Nephron progenitor cell (in vitro differentiated cells): Measurements from ENCODE around the gene DCHS1.
A peak's percentile ranks its signal among the peaks of the same experiment; 100 is the strongest.

Experiments used
- DNase-seq: peaks from one replicate; pipeline ENCODE4 v3.0.0; 2021
- H3K27ac Mint-ChIP-seq: 2 replicates; pipeline ENCODE4 v1.8.0; 2021; ENCODE audit warnings: mild to moderate bottlenecking, moderate library complexity, mixed read lengths
- H3K27me3 Mint-ChIP-seq: 2 replicates; pipeline ENCODE4 v1.8.0; 2021; ENCODE audit warnings: mild to moderate bottlenecking, low read depth, mixed read lengths; ENCODE audit not compliant: poor library complexity
- H3K36me3 Mint-ChIP-seq: 2 replicates; pipeline ENCODE4 v1.8.0; 2021; ENCODE audit warnings: low read depth, mixed read lengths
- H3K4me1 Mint-ChIP-seq: 2 replicates; pipeline ENCODE4 v1.8.0; 2021; ENCODE audit warnings: mixed read lengths
- H3K4me3 Mint-ChIP-seq: 2 replicates; pipeline ENCODE4 v1.8.0; 2021; ENCODE audit warnings: mild to moderate bottlenecking, moderate library complexity, mixed read lengths
- H3K9me3 Mint-ChIP-seq: 2 replicates; pipeline ENCODE4 v1.8.0; 2021; ENCODE audit warnings: mild to moderate bottlenecking, moderate library complexity, mixed read lengths
- TF ChIP-seq, protein P1 (sequence below): fragments of 200-600 bp; sonication (generic); IDR thresholded peaks from 2 replicates; pipeline ENCODE4 v1.5.0; 2021; ENCODE audit warnings: antibody characterized with exemption

DCHS1 gene

DNA sequence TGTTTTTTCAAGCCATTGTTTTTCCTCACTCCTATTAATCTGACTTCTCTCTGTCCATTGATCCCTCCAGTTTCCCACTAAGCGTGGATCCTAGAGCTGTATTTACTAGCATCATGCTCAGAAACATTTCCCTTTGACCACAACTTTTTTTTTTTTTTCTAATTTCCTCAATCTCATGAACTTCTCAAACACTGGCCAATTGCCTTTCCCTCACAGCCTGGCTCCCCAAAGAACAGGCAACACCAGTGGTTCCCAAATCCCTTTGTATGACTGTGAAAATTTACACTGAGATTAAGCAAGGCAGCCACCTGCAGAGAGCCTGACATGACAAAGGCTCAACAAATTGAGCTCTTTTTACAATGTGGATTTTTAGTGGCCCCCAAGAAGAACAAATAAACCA, 35.0 kb downstream of the DCHS1 start:
- no peaks in the 10 kb centered on the region for H3K9me3 Mint-ChIP-seq
- TF ChIP-seq, protein P1, sequence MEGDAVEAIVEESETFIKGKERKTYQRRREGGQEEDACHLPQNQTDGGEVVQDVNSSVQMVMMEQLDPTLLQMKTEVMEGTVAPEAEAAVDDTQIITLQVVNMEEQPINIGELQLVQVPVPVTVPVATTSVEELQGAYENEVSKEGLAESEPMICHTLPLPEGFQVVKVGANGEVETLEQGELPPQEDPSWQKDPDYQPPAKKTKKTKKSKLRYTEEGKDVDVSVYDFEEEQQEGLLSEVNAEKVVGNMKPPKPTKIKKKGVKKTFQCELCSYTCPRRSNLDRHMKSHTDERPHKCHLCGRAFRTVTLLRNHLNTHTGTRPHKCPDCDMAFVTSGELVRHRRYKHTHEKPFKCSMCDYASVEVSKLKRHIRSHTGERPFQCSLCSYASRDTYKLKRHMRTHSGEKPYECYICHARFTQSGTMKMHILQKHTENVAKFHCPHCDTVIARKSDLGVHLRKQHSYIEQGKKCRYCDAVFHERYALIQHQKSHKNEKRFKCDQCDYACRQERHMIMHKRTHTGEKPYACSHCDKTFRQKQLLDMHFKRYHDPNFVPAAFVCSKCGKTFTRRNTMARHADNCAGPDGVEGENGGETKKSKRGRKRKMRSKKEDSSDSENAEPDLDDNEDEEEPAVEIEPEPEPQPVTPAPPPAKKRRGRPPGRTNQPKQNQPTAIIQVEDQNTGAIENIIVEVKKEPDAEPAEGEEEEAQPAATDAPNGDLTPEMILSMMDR = no peak
- no peak overlapping the region for H3K4me3 Mint-ChIP-seq
- H3K27me3 Mint-ChIP-seq = no peaks in the 10 kb centered on the region
- peaks cover 4% of the 10 kb centered on the region for H3K4me1 Mint-ChIP-seq
- H3K27ac Mint-ChIP-seq = no peak overlapping the region
- no peak for DNase-seq
- peaks cover 17% of the 10 kb centered on the region for H3K36me3 Mint-ChIP-seq

DNA sequence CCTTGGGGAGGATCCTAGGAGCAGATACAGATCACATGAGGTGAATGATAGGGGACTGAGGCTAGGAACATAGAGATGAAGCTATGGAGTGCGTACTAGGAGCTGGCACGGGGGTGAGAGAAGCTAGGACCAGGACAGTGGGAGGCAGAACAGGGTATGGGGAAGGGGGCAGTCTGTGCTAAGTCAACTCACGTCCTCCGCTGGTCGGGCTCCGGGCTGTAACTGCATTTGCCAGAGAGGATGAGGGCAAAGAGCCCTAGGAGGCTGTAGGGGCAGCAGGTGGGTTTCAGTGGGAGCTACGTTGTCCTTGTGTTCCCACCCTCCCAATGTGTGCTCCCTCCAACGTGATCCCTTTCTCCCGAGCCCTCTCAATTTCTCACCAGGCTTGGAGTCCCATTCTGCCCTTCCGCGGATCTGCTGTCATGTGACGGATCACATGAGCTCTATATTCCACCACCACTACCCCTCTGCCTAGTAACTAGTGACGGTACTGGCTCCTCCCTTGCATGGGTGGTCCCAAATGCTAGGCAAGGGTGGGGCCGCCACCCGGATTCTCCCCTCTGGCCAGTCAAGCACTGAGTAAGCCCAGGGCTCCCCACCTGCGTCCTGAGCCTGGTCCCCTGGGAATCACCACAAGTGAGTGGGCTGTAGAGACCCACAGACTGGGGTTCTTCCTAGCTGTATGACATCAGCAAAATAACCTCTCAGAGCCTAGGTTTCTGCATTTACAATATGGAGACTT, 36.4 kb downstream of the DCHS1 start, which contains the start of gene TPP1:
TSS of gene TPP1 (minus strand) at position 419 of the 742 bp plus-strand sequence. CDS start at position 397, 22 bp downstream.
- Mint-ChIP-seq H3K27ac (no peak within 1 kb of the TSS), H3K4me1 (peaks cover 4% of the 10 kb centered on the region), H3K27me3 (no peaks in the 10 kb centered on the region)

DNA sequence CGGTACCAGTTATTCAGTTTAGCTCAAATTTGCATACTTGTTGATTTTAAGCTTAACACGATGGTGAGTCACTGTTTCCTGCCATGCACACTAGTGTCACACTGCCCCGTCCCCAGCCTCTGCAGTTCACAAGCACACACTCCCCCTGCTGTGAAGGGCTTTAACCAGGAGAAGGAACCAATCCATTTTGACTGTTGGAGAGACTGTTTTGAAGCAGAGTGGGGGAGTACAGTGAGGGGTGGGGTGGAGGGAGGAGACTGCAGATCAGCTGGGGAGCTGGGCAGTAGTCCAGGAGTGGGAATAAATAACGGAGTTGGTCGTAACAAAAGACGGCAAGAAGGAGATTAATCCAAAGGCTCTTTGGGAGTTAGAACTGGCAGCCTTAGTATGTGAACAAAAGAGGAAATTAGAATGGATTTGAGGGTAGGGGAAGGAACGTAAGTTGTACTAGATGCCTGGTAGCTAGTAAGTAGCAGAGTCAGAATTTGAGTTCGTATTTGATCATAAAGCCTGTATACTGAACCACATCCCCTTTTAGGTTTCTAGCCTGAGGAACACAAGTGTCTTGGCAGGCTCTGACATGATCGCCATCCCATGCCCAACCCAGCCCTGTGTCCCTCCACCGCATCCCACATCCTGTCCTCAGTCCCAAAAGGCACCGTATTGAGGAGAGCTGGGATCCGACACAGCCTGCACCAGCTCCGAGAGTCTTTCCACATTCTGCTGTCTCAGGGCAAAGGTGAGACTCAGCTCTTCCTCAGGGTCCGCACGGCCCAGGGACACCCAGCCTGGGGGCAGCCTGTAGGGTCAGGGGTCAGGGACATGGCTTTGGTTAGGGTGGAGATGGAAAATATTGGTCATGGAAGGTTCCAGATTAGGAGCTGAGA, 37.2 kb downstream of the DCHS1 start:
- no peaks in the 10 kb centered on the region for H3K9me3 Mint-ChIP-seq
- TF ChIP-seq, protein P1 = no peak
- no peak for DNase-seq
- H3K27ac Mint-ChIP-seq = no peak overlapping the region
- no peaks in the 10 kb centered on the region for H3K27me3 Mint-ChIP-seq
- peaks cover 15% of the 10 kb centered on the region for H3K36me3 Mint-ChIP-seq
- H3K4me3 Mint-ChIP-seq = no peak overlapping the region
- H3K4me1 Mint-ChIP-seq = peaks cover 4% of the 10 kb centered on the region

More for the DNA sequence above, 36.4 kb downstream of the DCHS1 start, which contains the start of gene TPP1:
- no peak within 1 kb of the TSS for H3K4me3 Mint-ChIP-seq
- peak; percentile 88 for DNase-seq
- peaks cover 17% of the 10 kb centered on the region for H3K36me3 Mint-ChIP-seq
- TF ChIP-seq, protein P1 = no peak
- H3K9me3 Mint-ChIP-seq = no peaks in the 10 kb centered on the region

DNA sequence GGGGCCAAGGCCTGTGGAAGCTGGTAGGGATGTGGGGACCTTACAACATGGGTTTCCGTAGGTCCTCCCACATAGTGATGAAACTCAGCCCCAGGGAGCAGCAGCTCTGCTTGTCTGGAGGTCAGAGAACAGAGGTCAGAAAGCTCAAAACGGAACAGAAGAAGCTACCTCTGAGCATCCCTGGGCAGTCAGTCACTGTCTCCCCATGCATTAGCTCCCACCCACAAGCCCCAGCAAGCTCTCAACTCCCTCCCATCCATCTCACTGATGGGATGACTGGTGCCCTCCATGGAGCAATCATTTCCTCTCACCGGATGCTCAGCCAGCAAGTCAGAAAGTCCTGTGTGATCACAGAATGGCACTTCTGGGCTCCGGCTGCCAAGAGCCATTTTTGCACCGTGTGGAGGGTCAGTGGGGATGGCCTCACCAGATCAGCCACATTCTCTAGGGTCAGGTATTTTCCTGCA, 38.3 kb downstream of the DCHS1 start:
- Mint-ChIP-seq H3K36me3 (peaks cover 15% of the 10 kb centered on the region), H3K27ac (no peak overlapping the region), H3K9me3 (no peaks in the 10 kb centered on the region), H3K4me1 (peaks cover 4% of the 10 kb centered on the region), H3K27me3 (no peaks in the 10 kb centered on the region), H3K4me3 (no peak overlapping the region)
- TF ChIP-seq, protein P1 = no peak
- DNase-seq = no peak

DNA sequence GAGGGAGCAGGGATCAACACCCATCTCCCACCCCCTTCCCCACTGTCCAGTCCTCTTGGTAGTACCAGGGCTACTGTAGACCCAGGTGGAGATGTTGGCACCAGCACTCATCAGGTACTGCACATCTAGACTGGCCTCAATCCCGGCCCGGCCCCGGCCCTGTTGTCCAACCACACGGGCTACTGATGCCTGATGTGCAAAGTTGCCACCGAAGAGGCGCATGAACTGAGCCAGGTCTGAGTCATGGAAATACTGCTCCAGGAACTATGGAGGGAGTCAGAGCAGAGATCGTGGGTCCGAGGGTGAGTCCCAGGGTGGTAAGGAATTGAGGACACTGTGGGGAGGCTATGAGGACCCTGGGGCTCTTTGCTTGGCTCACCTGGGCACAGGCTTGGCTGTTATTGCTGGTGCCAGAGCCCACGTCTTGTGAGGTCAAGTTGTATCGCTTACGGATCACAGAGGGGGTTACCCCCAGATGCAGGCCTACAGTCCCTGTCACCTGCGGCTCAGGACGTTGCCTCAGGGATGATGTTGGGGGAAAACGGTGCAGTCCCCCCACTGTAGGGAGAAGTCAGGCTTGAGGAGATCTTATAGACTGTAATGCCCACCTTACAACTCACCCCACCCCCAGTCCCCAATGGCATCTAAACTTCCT, 38.9 kb downstream of the DCHS1 start:
- no peaks in the 10 kb centered on the region for H3K9me3 Mint-ChIP-seq
- H3K4me1 Mint-ChIP-seq = peaks cover 4% of the 10 kb centered on the region
- TF ChIP-seq, protein P1 = no peak
- H3K27ac Mint-ChIP-seq = no peak overlapping the region
- H3K4me3 Mint-ChIP-seq = no peak overlapping the region
- no peaks in the 10 kb centered on the region for H3K27me3 Mint-ChIP-seq
- H3K36me3 Mint-ChIP-seq = peaks cover 15% of the 10 kb centered on the region
- no peak for DNase-seq
